Right atrium auricular region (tissue), 2 donors: ENCODE results near the gene FAM184A. TPM values are rescaled to one million over a fixed set of nuclear protein-coding genes. Genes with fewer than 3 reads are reported as not detected.

ENCODE experiments used
- DNase-seq: peaks from one replicate; pipeline ENCODE4 v3.0.0-alpha.2; 2019; ENCODE audit warnings: low spot score
- H3K27ac ChIP-seq, 2 donors: fragments of 200-600 bp; sonication (generic); 1 replicate in 1 of 2; 2 replicates in 1 of 2; pipeline ENCODE4 v1.5.1; 2016 to 2019
- H3K27me3 ChIP-seq, 2 donors: fragments of 200-600 bp; sonication (generic); one replicate each; pipeline versions ENCODE4 v1.5.1 to v1.6.0; 2017 to 2019
- H3K36me3 ChIP-seq: fragments of 200-600 bp; sonication (generic); one replicate; pipeline ENCODE4 v1.5.1; 2016
- H3K4me1 ChIP-seq, 2 donors: fragments of 200-600 bp; sonication (generic); one replicate each; pipeline versions ENCODE4 v1.5.1 to v1.6.0; 2017 to 2019
- H3K4me3 ChIP-seq, 2 donors: fragments of 200-600 bp; sonication (generic); 1 replicate in 1 of 2; 2 replicates in 1 of 2; pipeline ENCODE4 v1.5.1; 2017 to 2019; ENCODE audit warnings: mild to moderate bottlenecking in 1 of 2, moderate library complexity in 1 of 2
- H3K9me3 ChIP-seq, 2 donors: fragments of 200-600 bp; sonication (generic); one replicate each; pipeline ENCODE4 v1.5.1; 2019
- total RNA-seq, 2 donors: library from RNA; depleted of rRNA; stranded (reverse); fragments of >200 nt; gene quantifications; one replicate each; pipeline ENCODE4 v1.1.0, GENCODE V29; 2016
- TF ChIP-seq, protein P1 (sequence below), 2 donors: fragments of 200-600 bp; sonication (generic); IDR thresholded peaks; one replicate each; pipeline ENCODE4 v1.5.1; 2019; ENCODE audit warnings: antibody characterized with exemption in 2 of 2

The FAM184A gene
- total RNA-seq, 2 donors from 2014 or later, result 1.3 to 2.2 TPM

DNA sequence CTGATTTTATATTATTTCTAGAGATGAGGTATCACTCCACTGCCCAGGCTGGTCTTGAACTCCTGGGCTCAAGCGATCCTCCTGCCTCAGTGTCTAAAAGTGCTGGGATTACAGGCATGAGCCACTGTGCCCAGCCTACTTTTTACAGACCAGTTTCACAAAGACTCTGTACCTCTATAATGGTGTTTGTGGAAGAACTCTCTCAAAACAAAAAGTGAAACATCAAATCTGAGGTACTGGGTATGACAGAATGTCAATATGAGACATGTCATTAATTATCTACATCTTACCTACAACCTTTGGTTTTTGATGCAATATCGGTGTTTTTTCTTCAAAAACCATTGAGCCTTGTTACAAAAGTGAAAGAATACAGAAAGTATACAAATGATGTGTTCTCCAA lies 94.1 kb downstream of the FAM184A start:
- no peak for DNase-seq

DNA sequence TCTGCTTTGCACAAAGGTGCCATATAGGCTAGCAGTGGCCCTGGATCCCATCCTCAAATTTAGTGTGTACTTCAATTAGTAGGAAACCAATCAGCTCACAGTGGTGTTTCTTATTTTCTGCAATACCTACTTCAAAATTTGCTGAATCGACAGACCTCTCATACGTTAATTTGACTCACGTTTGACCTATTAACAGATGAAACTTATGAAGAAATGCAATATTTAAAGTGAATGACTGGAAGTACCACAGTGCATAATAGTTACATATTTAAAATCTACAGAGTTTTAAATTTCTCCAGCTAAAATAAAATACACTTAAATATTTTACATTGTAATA lies 95.9 kb downstream of the FAM184A start:
- no peak overlapping the region for H3K4me3 ChIP-seq
- no peak for DNase-seq
- no peaks in the 10 kb centered on the region for H3K9me3 ChIP-seq
- TF ChIP-seq, protein P1, sequence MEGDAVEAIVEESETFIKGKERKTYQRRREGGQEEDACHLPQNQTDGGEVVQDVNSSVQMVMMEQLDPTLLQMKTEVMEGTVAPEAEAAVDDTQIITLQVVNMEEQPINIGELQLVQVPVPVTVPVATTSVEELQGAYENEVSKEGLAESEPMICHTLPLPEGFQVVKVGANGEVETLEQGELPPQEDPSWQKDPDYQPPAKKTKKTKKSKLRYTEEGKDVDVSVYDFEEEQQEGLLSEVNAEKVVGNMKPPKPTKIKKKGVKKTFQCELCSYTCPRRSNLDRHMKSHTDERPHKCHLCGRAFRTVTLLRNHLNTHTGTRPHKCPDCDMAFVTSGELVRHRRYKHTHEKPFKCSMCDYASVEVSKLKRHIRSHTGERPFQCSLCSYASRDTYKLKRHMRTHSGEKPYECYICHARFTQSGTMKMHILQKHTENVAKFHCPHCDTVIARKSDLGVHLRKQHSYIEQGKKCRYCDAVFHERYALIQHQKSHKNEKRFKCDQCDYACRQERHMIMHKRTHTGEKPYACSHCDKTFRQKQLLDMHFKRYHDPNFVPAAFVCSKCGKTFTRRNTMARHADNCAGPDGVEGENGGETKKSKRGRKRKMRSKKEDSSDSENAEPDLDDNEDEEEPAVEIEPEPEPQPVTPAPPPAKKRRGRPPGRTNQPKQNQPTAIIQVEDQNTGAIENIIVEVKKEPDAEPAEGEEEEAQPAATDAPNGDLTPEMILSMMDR (IDR thresholded peaks at IDR 0.05), result no peak
- H3K27me3 ChIP-seq, result no peaks in the 10 kb centered on the region
- no peaks in the 10 kb centered on the region for H3K4me1 ChIP-seq
- H3K27ac ChIP-seq, result no peak overlapping the region
- no peaks in the 10 kb centered on the region for H3K36me3 ChIP-seq

More for the DNA sequence above, 94.1 kb downstream of the FAM184A start:
- no peaks in the 10 kb centered on the region for H3K9me3 ChIP-seq
- H3K4me3 ChIP-seq, result no peak overlapping the region
- no peaks in the 10 kb centered on the region for H3K4me1 ChIP-seq
- no peaks in the 10 kb centered on the region for H3K27me3 ChIP-seq
- H3K36me3 ChIP-seq, result no peaks in the 10 kb centered on the region
- H3K27ac ChIP-seq, result no peak overlapping the region
- TF ChIP-seq, protein P1 (IDR thresholded peaks at IDR 0.05), result no peak

DNA sequence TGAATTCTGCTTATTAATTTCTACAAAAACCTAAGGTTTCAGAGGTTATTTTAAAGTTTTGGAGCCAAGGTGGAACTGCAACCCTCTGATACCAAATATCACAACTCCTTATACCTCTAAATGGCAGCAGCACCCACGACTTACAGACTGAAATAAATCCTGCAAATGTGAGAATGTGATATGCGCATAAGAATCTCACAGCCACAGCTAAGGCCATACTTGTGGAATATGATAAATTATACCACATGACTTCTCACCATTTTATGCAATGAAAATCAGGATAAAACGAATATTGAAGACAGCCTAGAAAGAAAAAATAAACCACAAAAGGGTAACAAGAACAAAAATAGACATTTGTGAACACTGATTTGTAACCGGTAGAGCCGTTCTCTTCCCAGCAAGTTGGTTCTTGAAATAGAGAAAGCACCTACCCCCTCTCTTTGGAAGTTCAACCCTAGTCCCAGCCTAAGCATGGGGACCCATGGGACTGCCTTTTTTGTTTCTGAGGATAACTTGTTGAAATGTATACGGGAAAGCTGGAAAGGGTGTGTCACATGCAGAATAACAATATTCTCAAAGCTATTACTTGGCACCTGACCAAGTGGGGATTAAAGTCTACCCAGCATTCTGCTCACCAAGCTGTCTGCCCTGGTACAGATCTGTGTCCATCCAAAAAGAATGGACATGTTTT lies 96.4 kb downstream of the FAM184A start:
- TF ChIP-seq, protein P1 (IDR thresholded peaks at IDR 0.05), result no peak
- Histone ChIP-seq H3K9me3 (no peaks in the 10 kb centered on the region), H3K27me3 (no peaks in the 10 kb centered on the region), H3K27ac (no peak overlapping the region), H3K4me3 (no peak overlapping the region), H3K36me3 (no peaks in the 10 kb centered on the region), H3K4me1 (no peaks in the 10 kb centered on the region)
- no peak for DNase-seq

DNA sequence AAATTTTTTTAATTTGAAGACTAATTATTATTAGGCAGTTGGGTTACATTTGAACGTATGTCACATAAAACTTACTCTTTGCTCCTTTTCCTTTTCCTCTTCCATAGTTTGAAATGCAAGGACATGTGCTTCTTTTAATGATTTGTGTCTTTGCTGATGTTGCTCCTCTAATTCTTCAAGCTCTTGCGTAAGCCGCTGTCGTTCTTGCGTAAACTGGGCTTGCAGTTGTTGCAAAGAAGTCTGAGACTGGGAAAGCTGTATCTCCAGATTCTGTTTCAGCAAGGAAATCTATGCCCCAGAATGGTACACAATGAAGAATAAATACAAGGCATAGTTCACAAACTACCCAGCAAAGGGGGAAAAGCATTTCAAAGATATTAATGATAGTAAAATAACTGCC lies 98.4 kb downstream of the FAM184A start:
- DNase-seq, result no peak
- Histone ChIP-seq H3K27me3 (no peaks in the 10 kb centered on the region), H3K36me3 (no peaks in the 10 kb centered on the region), H3K4me1 (no peaks in the 10 kb centered on the region), H3K27ac (no peak overlapping the region), H3K4me3 (no peak overlapping the region), H3K9me3 (no peaks in the 10 kb centered on the region)
- TF ChIP-seq, protein P1 (IDR thresholded peaks at IDR 0.05), result no peak

DNA sequence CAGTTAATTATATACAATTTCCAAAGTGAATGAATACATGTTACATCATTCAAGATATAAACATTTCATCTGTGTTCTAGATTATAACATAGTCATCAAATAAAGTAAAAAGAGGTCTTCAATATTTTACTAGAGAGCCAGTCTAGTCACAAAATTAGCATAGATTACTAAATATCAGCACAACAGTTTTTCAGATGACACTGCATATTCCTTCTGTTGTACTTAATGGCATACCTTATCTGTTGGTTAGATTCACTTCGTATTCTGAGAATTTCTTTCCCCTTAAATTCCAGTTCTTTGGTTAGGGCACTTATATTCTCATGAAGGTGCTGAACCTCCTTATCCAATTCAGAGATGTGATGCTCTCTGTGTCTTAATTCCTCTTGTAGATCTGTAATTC lies 103.7 kb downstream of the FAM184A start:
- no peak for DNase-seq
- Histone ChIP-seq H3K9me3 (no peaks in the 10 kb centered on the region), H3K4me3 (no peak overlapping the region), H3K36me3 (no peaks in the 10 kb centered on the region), H3K27ac (no peak overlapping the region), H3K4me1 (no peaks in the 10 kb centered on the region), H3K27me3 (no peaks in the 10 kb centered on the region)
- TF ChIP-seq, protein P1 (IDR thresholded peaks at IDR 0.05), result no peak

DNA sequence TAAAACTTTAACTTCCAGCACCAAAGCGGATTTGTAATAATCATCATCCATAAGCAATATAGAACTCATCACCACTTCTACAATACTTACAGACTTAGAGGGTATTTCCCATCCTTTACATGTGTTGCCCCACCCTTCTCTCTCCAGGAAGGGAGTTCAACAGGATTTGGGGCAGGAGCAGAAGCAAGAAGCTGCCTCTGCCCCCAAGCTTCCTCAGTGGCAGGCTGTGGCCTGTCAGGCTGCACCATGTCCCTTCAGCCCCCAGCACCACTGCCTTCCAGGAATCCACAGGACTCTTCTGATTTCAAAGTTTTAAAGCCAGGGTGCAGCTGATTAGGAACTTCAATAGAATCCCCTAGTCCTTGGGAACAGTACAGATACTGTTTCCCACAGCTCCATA lies 106.8 kb downstream of the FAM184A start:
- TF ChIP-seq, protein P1 (IDR thresholded peaks at IDR 0.05), result no peak
- no peak overlapping the region for H3K27ac ChIP-seq
- no peaks in the 10 kb centered on the region for H3K9me3 ChIP-seq
- no peaks in the 10 kb centered on the region for H3K27me3 ChIP-seq
- DNase-seq, result no peak
- no peaks in the 10 kb centered on the region for H3K36me3 ChIP-seq
- no peaks in the 10 kb centered on the region for H3K4me1 ChIP-seq
- H3K4me3 ChIP-seq, result no peak overlapping the region
